ENCODE data around the gene HECTD2.
"Not testable (repeated sequence)": the region's sequence is repeated elsewhere in the genome, so short reads cannot be mapped to it uniquely, and the experiment has no call there.

- not testable (repeated sequence) for TF ChIP-seq KDM1A (IDR thresholded peaks at IDR 0.05); FOS (IDR thresholded peaks at IDR 0.05; ENCODE audit: extremely low read depth, insufficient read length); TGIF2 (CRISPR knock-in tag; IDR thresholded peaks at IDR 0.05)
These were observed 28.1 kb downstream of the HECTD2 start for GRCh38 chr10:91438228-91438627.

Data from K562 (cell line).